ENCODE data around the gene TMEM117.

Gene TMEM117

DNA sequence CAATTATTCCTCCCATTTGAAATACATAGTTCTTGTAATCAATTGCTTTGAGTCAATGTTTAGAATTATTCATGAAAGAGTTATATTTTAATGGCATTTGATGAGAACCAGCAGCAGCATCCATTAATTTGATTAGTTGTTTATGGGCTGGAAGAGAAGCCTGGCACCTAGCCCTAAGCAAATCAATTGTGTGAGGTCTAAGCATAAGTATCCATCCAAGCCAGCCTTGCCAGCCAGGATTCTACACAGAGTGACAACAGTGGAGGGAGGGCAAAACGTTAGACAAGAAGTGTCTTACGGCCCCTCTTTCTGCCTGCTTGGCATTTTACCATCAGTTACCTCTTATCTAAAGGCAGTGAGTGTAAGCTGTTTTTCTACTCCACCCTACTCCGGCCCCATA is 561.8 kb downstream of the TMEM117 start:
- H3K4me3 ChIP-seq (ENCODE audit: severe bottlenecking), result no peak overlapping the region
- DNase-seq (ENCODE audit: low spot score) (no peak), ATAC-seq (ENCODE audit: low read depth) (no peak)
- H3K27me3 ChIP-seq (ENCODE audit: insufficient read depth, poor library complexity, severe bottlenecking), result no peaks in the 10 kb centered on the region
- H3K36me3 ChIP-seq (ENCODE audit: low read depth), result no peaks in the 10 kb centered on the region
- no peaks in the 10 kb centered on the region for H3K4me1 ChIP-seq (ENCODE audit: insufficient read depth, poor library complexity, severe bottlenecking)
- H3K9me3 ChIP-seq (ENCODE audit: severe bottlenecking), result no peaks in the 10 kb centered on the region
- no peak overlapping the region for H3K27ac ChIP-seq (ENCODE audit: poor library complexity, severe bottlenecking)
- TF ChIP-seq, protein P1, sequence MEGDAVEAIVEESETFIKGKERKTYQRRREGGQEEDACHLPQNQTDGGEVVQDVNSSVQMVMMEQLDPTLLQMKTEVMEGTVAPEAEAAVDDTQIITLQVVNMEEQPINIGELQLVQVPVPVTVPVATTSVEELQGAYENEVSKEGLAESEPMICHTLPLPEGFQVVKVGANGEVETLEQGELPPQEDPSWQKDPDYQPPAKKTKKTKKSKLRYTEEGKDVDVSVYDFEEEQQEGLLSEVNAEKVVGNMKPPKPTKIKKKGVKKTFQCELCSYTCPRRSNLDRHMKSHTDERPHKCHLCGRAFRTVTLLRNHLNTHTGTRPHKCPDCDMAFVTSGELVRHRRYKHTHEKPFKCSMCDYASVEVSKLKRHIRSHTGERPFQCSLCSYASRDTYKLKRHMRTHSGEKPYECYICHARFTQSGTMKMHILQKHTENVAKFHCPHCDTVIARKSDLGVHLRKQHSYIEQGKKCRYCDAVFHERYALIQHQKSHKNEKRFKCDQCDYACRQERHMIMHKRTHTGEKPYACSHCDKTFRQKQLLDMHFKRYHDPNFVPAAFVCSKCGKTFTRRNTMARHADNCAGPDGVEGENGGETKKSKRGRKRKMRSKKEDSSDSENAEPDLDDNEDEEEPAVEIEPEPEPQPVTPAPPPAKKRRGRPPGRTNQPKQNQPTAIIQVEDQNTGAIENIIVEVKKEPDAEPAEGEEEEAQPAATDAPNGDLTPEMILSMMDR (IDR thresholded peaks at IDR 0.05; ENCODE audit: poor library complexity, severe bottlenecking), result no peak

DNA sequence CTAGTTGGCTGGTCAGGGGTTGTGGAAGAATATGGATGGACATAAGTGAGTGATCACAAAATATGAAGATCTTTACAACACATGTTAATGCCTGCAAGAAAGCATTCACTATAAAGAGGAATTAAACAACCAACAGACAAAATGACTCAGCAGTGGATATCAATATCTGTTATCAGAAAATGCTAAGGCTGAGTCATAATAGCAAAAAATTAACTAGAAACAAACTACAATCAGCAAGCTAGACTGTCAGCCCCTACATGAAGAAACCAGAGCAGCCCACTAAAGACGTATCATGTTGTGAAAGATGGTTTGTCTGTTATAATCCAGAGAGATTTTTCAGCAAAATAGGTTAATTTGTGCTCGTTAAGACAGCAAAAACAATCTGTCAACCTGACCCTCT is 567.3 kb downstream of the TMEM117 start:
- H3K27ac ChIP-seq (ENCODE audit: poor library complexity, severe bottlenecking), result no peak overlapping the region
- H3K4me3 ChIP-seq (ENCODE audit: severe bottlenecking), result no peak overlapping the region
- no peaks in the 10 kb centered on the region for H3K27me3 ChIP-seq (ENCODE audit: insufficient read depth, poor library complexity, severe bottlenecking)
- no peaks in the 10 kb centered on the region for H3K9me3 ChIP-seq (ENCODE audit: severe bottlenecking)
- H3K4me1 ChIP-seq (ENCODE audit: insufficient read depth, poor library complexity, severe bottlenecking), result no peaks in the 10 kb centered on the region
- TF ChIP-seq, protein P1 (IDR thresholded peaks at IDR 0.05; ENCODE audit: poor library complexity, severe bottlenecking), result no peak
- no peaks in the 10 kb centered on the region for H3K36me3 ChIP-seq (ENCODE audit: low read depth)
- ATAC-seq (ENCODE audit: low read depth) (no peak), DNase-seq (ENCODE audit: low spot score) (no peak)

DNA sequence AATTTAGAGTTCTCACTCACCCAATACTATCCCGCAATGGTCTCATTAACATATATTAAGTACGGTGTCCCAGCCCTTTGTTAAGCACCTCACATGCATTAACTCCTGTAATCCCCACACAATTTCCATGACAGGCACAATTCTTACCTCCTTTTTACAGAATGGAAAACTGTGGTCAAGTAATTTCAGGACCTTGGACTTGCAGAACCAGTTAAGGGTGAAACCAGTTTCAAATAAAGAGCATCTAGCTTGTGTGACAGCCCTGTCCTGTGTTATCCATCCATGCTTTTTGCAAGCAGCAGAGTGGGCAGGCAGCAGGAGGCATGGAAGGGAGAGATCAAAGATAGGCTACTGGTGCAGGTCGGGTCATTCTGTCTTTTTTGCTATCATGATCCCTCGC is 569.4 kb downstream of the TMEM117 start:
- no peak overlapping the region for H3K27ac ChIP-seq (ENCODE audit: poor library complexity, severe bottlenecking)
- no peaks in the 10 kb centered on the region for H3K27me3 ChIP-seq (ENCODE audit: insufficient read depth, poor library complexity, severe bottlenecking)
- no peaks in the 10 kb centered on the region for H3K9me3 ChIP-seq (ENCODE audit: severe bottlenecking)
- DNase-seq (ENCODE audit: low spot score), result no peak
- H3K4me1 ChIP-seq (ENCODE audit: insufficient read depth, poor library complexity, severe bottlenecking), result no peaks in the 10 kb centered on the region
- H3K4me3 ChIP-seq (ENCODE audit: severe bottlenecking), result no peak overlapping the region
- TF ChIP-seq, protein P1 (IDR thresholded peaks at IDR 0.05; ENCODE audit: poor library complexity, severe bottlenecking), result no peak
- ATAC-seq (ENCODE audit: low read depth), result no peak
- no peaks in the 10 kb centered on the region for H3K36me3 ChIP-seq (ENCODE audit: low read depth)

DNA sequence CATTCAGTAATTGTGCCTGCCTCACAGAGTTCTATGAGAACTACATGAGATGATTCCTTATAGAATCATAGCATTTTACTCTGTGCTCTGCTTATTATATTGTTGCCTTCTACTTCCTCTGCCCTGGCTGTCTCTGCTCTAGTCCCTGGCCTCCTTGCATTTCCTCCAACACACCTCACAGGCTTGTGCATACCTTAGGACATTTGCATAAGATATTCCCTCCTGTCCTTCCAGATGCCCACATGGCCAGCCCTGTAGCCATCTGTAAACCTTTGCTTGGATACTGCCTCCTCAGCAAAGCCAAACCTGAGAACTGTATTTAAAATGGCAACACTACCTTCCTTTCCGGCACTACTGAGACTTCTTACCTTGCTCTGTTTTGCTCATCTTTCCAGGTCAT is 586.7 kb downstream of the TMEM117 start:
- H3K4me3 ChIP-seq (ENCODE audit: severe bottlenecking), result no peak overlapping the region
- TF ChIP-seq, protein P1 (IDR thresholded peaks at IDR 0.05; ENCODE audit: poor library complexity, severe bottlenecking), result no peak
- H3K36me3 ChIP-seq (ENCODE audit: low read depth), result no peaks in the 10 kb centered on the region
- peaks cover 2% of the 10 kb centered on the region for H3K9me3 ChIP-seq (ENCODE audit: severe bottlenecking)
- ATAC-seq (ENCODE audit: low read depth) (no peak), DNase-seq (ENCODE audit: low spot score) (no peak)
- H3K4me1 ChIP-seq (ENCODE audit: insufficient read depth, poor library complexity, severe bottlenecking), result no peaks in the 10 kb centered on the region
- H3K27ac ChIP-seq (ENCODE audit: poor library complexity, severe bottlenecking), result no peak overlapping the region
- no peaks in the 10 kb centered on the region for H3K27me3 ChIP-seq (ENCODE audit: insufficient read depth, poor library complexity, severe bottlenecking)

DNA sequence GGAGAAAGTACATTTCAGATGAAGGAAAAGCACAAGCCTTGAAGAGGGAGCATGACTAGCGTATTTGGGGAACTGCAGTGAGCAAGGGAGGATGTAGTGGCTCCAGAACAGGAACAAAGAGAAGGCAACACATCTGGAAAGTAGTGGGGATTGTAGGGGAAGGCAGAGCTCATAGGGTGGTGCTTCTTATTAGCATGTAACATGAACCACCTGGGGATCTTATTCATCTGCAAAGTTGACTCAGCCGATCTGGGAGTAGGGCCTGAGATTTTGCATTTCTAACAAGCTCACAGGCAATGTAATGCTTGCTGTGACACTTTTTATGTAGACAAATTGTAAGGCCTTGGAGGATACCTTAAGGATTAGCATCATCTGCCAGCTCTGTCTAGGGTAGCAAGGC is 592.9 kb downstream of the TMEM117 start:
- no peaks in the 10 kb centered on the region for H3K4me1 ChIP-seq (ENCODE audit: insufficient read depth, poor library complexity, severe bottlenecking)
- no peak overlapping the region for H3K4me3 ChIP-seq (ENCODE audit: severe bottlenecking)
- TF ChIP-seq, protein P1 (IDR thresholded peaks at IDR 0.05; ENCODE audit: poor library complexity, severe bottlenecking), result no peak
- H3K36me3 ChIP-seq (ENCODE audit: low read depth), result no peaks in the 10 kb centered on the region
- H3K9me3 ChIP-seq (ENCODE audit: severe bottlenecking), result no peaks in the 10 kb centered on the region
- DNase-seq (ENCODE audit: low spot score) (no peak), ATAC-seq (ENCODE audit: low read depth) (no peak)
- H3K27me3 ChIP-seq (ENCODE audit: insufficient read depth, poor library complexity, severe bottlenecking), result no peaks in the 10 kb centered on the region
- no peak overlapping the region for H3K27ac ChIP-seq (ENCODE audit: poor library complexity, severe bottlenecking)
